GM19467 (cell line): ENCODE measurements around the gene ARL2.
"Not testable (repeated sequence)": the region's sequence is repeated elsewhere in the genome, so short reads cannot be mapped to it uniquely, and the experiment has no call there.

Source experiments
- ATAC-seq: cut with Tn5 transposase; IDR thresholded peaks from one replicate; pipeline ENCODE4 v1.9.1; 2021; ENCODE audit warnings: mild to moderate bottlenecking, moderate library complexity; ENCODE audit not compliant: unreplicated experiment

ARL2 gene

GRCh38 chr11:65013888-65014725 lies at the start of gene ARL2:
ARL2 (plus strand) TSS chr11:65014160; CDS start chr11:65014208, 48 bp downstream.
- peak; percentile 72 for ATAC-seq

GRCh38 chr11:64967375-64967774 lies 46.6 kb upstream of the ARL2 start:
- no peak for ATAC-seq

GRCh38 chr11:64969209-64969608 lies 44.8 kb upstream of the ARL2 start:
- ATAC-seq: no peak

- ATAC-seq: no peak
These were observed 43.2 kb upstream of the ARL2 start for GRCh38 chr11:64970731-64971151.

- no peak for ATAC-seq
These were observed 42.3 kb upstream of the ARL2 start, which contains the start of gene MAJIN for GRCh38 chr11:64971421-64972233. MAJIN (minus strand) TSS chr11:64972108; CDS start chr11:64959405, 12,703 bp downstream.

- ATAC-seq: no peak
These were observed 39.8 kb upstream of the ARL2 start for GRCh38 chr11:64974124-64974523.

- no peak for ATAC-seq
These were observed 37.3 kb upstream of the ARL2 start for GRCh38 chr11:64976651-64977050.

- not testable (repeated sequence) for ATAC-seq
These were observed 30.6 kb upstream of the ARL2 start for GRCh38 chr11:64983339-64983738.

- ATAC-seq: no peak
These were observed 25.7 kb upstream of the ARL2 start for GRCh38 chr11:64987998-64988854.

GRCh38 chr11:64989416-64989815 lies 24.5 kb upstream of the ARL2 start:
- no peak for ATAC-seq

- ATAC-seq: no peak
These were observed 23.6 kb upstream of the ARL2 start for GRCh38 chr11:64990222-64990923.

GRCh38 chr11:64994318-64994717 lies 19.6 kb upstream of the ARL2 start:
- no peak for ATAC-seq

- no peak for ATAC-seq
These were observed 17.6 kb upstream of the ARL2 start for GRCh38 chr11:64996327-64996709.

- ATAC-seq: no peak
These were observed 17.1 kb upstream of the ARL2 start, which contains the start of gene BATF2 for GRCh38 chr11:64996710-64997380. BATF2 (minus strand) TSS chr11:64996971; CDS start chr11:64996914, 57 bp downstream.

GRCh38 chr11:64998141-64998540 lies 15.8 kb upstream of the ARL2 start:
- no peak for ATAC-seq

GRCh38 chr11:64998690-64999431 lies 15.1 kb upstream of the ARL2 start:
- no peak for ATAC-seq

GRCh38 chr11:64999478-64999877 lies 14.5 kb upstream of the ARL2 start:
- no peak for ATAC-seq

GRCh38 chr11:65002706-65003105 lies 11.3 kb upstream of the ARL2 start:
- no peak for ATAC-seq

- no peak for ATAC-seq
These were observed 10.7 kb upstream of the ARL2 start for GRCh38 chr11:65003282-65003681.
